RPMI7951 (cell line): ENCODE measurements around the gene OR52E2. TPM values are rescaled to one million over a fixed set of nuclear protein-coding genes. Genes with fewer than 3 reads are reported as not detected.

Experiments used
- DNase-seq: peaks from one replicate; pipeline ENCODE4 v3.0.0-alpha.2; 2012; ENCODE audit warnings: low read depth
- total RNA-seq: library from RNA; depleted of rRNA; stranded (reverse); fragments of >200 nt; shearing (Covaris generic); gene quantifications from 2 replicates; pipeline ENCODE4 v1.2.3, GENCODE V29; 2014; rRNA removed

OR52E2 gene
- not detected in 2 replicates for total RNA-seq

DNA sequence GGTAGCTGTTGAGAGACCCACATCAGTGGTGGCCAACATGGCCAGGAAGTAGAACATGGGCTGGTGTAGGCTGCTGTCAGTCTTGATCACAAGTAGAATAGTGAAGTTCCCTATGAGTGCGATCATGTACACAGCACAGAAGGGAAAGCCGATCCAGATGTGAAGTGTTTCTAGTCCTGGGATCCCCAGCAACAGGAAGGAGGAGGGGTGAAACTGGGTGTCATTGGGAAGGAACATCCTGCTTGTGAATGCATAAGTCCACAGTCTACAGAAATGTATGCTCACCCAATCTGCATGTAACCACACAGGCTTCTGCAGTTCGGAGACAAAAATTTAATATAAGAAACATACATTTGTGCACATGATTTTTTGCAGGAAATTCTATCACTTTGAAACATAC, at the start of gene OR52E2:
Gene OR52E2, minus strand, starts transcription at position 237 of the 400 bp plus-strand sequence. Its CDS starts 0 bp downstream, at position 237.
- DNase-seq = no peak

DNA sequence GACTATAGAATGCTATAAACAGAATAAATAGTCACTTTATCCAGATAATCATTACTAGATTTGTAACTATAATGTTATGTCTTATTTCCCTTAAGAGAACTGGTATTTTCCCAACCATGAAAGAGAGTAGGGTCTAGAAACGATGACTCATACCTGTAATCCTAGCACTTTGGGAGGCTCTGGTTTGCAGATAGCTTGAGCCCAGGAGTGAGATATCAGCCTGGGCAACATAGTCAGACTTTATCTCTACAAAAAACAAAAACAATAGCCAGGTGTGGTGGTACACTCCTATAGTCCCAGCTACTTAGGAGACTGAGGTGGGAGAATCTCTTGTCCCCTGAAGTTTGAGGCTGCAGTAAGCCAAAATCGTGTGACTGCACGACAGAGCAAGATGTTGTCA, 47.9 kb upstream of the OR52E2 start:
- no peak for DNase-seq

DNA sequence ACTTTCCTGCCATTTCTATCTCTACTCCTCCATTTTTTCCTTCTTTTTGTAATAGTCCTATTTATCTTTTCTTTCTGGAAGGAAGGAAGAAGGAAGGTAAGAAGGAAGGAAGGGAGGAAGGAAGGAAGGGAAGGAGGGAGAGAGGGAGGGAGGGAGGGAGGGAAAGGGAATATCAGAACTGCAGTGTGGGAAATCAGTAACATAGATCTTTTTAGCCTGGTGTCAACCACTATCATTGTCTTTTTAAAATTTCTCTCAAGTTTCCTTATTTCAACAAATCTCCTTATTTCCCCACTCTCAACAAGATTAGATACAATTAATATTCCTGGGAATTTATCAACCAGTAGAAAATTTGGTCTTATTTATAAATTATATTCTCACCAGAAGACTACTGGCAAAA, 43.6 kb upstream of the OR52E2 start:
- no peak for DNase-seq

DNA sequence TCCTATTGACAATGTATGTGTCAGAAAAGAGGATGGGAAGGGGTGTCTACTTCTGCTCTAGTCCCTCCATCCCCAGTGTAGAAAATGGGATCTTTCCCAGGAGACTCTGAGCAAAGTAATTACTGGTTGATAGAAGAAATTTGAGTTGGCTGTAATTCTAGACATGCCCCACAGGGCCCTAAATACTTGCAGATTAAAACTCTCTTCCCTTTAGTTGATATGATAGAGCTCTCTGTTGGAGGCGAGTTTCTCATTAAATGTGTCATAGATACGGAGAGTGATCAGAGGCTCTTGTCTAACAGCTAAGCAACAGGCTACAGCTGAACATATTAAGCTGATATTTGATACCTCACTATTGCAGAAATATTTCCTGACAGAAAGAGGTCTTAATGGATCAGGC, 42.8 kb upstream of the OR52E2 start:
- no peak for DNase-seq

DNA sequence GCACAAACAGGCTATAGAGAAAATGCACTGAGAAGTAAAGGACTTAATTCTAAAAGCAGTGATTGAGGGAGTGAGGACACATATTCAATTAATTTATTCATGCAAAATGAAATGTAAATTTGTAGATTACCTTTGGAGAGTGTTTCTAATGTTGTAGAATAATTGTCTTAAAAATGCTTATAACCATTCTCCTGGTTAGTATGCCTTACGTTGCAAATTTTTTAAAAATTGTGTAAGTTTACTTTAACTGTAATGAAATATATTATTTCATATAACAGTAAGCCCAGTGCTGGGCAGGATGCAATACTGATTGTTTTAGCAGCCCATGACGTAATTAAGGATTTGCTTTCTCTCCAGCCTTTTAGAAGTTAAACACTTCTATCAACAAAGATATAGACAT, 36.6 kb upstream of the OR52E2 start:
- DNase-seq = no peak

DNA sequence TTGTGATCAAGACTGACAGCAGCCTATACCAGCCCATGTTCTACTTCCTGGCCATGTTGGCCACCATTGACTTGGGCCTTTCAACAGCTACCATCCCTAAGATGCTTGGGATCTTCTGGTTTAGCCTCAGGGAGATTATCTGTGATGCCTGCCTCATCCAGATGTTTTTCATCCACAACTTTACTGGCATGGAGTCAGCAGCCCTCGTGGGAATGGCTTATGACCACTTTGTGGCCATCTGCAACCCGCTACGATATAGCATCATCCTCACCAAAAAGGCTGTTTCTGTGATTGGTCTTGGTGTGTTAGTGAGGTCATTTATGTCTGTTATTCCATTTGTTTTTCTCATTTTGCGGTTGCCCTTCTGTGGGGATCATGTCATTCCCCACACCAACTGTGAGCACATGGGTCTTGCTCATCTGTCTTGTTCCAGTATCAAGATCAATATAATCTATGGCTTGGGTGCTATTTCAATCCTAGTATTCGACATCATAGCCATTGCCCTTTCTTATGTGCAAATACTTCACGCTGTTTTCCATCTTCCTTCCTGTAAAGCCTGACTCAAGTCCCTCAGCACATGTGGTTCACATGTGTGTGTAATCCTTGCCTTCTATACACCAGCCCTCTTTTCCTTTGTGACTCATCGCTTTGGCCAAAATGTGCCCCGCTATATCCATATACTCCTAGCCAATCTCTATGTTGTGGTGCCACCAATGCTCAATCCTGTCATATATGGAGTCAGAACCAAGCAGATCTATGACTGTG, 33.6 kb upstream of the OR52E2 start:
- peak; percentile 60 for DNase-seq

DNA sequence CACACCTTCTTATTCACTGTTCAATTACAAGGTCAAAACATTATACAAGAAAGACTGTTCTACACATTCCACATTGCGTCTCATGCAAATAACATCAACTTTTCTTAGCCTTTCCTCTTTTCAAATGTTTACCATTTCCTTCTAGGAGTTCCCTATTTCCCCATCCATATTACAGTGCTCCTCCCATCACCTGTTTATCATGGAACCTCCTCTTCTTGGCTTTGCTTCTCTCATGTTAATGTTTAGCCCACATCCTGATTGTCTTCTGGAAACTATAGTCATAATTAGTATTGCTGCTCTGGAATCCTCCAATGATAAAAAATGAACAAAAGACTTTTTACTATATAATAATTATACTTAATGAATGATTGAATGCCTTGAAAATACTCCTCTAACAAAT, 31.2 kb upstream of the OR52E2 start:
- DNase-seq = no peak

DNA sequence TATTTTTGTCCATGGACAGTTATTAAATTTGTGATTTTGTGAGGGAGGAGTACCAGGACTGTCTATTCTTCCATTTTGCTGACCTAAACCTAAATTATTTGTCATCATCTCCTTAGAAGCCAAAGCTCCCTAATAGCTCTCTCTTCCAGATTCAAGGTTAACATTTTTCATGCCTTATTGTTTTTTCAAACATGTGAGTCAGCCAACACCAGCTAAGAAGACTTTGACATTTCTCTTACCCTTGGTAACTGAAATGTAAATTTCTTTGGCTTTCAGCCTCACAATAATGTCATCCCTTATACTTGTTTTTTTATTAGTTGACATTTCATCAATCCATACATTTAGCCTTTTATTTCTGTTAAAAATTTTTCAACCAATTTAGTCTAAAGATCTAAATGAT, 29.1 kb upstream of the OR52E2 start:
- DNase-seq = no peak

DNA sequence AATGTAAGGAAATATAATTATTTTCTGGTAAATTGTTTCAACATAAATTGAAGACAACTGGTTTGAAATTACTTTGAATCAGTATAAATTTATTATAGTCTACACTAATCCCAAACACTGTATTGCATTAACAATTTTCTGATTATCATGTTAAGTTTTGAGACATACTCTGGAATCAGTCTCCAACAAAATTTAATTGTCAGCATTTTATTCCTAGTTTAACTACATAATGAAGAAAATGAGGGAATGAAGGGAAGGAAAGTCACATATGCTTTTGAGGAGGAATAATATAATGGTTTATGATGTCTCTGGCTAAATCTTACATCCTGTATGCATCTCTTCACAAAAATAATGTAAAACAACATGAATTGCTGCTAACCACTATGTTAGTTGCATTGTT, 24.2 kb upstream of the OR52E2 start:
- no peak for DNase-seq

DNA sequence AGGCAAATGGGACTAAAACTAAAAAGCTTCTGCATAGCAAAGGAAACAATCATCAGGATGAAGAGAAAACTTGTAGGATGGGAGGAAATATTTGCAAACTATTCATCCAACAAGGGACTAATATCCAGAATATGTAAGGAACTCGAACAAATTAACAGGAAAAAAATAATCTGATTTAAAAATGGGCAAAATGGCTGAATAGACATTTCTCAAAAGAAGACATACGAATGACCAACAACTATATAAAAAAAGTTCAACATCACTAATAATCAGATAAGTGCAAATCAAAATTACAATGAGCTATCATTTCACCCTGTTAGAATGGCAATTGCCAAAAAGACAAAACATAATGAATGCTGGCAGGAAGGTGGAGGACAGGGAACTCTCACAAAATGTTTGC, 22.0 kb upstream of the OR52E2 start:
- DNase-seq = no peak

DNA sequence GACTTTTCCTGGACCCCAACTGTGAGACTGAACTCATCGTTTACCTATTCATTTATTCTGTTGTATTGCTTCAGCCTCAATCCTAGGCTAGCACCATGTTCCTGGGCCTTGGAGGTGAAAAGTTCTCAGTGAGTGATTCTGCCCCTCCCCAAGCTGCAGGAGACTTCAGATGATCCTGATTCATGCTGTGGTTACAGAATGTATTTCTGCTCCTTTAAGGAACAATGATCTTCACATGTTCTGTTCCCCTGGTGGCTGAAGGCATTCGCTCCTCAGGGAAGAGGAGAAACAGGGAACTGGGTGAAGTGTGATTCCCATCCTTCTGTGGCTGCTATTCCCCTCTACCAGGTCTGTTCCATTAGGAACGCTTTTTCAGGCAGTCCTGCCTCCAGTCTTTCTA, 12.4 kb upstream of the OR52E2 start:
- no peak for DNase-seq

DNA sequence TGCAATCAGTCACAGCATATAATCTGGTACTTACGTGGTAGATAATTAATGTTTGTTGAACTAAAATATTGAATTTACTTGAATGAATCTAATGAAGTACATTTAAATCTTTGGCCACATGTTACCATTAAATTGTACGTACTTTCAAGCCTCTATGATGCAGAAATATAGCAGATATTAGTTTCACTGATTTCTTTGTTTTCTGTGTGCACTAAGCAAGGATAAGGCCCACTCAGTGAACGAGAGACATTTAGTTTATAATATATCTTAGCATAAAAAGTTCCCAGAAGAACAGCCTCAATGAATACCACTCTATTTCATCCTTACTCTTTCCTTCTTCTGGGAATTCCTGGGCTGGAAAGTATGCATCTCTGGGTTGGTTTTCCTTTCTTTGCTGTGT, 9.8 kb upstream of the OR52E2 start, which contains the start of gene OR52E1:
Gene OR52E1, plus strand, starts transcription at position 301 of the 400 bp plus-strand sequence.
- DNase-seq = no peak

DNA sequence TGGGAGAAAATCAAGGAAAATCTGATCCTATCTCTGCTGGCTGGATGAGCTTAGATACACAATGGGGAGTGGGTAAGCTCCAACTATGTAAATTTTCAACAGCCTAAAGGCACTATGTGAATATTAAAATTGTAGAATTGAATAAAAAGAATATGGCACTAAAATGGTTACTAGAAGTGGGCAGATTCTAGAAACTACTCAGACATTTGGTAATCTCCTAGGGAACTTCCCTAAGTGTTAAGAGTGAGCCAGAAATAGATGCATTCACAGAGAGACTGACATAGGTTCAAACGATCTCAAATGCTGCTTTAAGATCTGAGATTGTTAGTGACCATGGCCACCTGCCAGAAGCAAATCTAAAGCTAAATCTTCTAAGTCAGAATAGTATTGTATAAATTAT, 5.6 kb upstream of the OR52E2 start:
- DNase-seq = no peak

DNA sequence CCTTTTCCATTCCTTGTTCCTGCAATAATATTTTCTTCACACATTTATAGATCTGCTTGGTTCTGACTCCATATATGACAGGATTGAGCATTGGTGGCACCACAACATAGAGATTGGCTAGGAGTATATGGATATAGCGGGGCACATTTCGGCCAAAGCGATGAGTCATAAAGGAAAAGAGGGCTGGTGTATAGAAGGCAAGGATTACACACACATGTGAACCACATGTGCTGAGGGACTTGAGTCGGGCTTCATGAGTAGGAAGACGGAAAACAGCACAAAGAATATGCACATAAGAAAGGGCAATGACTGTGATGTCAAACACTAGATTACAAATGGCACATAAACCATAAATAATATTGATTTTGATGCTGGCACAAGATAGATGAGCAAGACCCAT, 748 bp downstream of the OR52E2 start:
- DNase-seq = peak; percentile 17

DNA sequence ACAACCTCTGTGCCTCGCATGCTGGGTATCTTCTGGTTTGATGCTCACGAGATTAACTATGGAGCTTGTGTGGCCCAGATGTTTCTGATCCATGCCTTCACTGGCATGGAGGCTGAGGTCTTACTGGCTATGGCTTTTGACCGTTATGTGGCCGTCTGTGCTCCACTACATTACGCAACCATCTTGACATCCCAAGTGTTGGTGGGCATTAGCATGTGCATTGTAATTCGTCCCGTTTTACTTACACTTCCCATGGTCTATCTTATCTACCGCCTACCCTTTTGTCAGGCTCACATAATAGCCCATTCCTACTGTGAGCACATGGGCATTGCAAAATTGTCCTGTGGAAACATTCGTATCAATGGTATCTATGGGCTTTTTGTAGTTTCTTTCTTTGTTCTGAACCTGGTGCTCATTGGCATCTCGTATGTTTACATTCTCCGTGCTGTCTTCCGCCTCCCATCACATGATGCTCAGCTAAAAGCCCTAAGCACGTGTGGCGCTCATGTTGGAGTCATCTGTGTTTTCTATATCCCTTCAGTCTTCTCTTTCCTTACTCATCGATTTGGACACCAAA, 12.6 kb downstream of the OR52E2 start:
- DNase-seq = no peak

DNA sequence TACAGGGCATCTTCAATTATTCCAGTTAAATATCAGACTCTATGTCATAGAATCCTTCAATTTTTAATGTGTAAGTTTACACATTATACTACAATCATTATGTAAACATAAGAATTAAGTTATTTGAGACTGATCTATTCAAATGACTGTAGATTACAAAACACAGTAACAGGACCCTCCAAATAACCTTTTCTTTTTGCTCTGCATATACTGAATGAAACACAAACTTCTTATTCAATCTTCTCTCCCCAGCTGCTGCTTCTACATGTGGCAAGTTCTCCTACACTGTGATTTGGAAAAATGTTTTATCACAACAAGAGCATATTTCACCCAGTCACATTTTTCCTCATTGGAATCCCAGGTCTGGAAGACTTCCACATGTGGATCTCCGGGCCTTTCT, 13.2 kb downstream of the OR52E2 start, which contains the start of gene OR52J3:
Gene OR52J3, plus strand, starts transcription at position 301 of the 400 bp plus-strand sequence. Its CDS starts 0 bp downstream, at position 301.
- no peak for DNase-seq

DNA sequence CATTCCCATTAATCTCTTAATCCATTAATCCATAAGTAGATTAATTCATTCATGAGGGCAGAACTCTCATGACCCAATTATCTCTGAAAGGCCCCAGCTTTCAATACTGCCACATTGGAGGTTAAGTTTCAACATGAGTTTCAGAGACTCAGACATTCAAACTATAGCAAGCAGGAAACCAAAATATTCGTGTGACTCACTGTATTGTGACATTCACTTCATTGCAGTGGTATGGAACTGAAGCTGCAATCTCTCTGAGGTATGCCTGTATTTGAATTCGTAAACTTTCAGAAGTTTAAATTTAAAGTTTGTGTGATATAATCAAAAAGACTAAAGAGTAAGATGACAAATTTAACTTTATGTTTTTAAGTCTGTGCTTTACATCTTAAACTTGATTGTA, 16.0 kb downstream of the OR52E2 start:
- no peak for DNase-seq

DNA sequence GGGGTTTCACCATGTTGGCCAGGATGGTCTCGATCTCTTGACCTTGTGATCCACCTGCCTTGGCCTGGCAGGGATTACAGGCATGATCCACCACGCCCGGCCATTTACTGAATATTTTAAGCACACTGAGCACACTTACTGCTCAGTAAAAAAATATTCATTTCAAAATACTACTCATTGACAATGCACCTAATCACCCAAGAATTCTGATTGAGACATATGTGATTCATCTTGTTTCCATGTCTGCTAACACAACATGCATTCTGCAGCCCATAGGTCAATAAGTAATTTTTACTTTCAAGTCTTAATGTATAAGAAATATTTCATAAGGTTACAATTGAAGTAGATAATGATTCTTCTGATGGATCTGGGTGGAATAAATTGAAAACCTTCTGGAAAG, 17.3 kb downstream of the OR52E2 start:
- DNase-seq = no peak

DNA sequence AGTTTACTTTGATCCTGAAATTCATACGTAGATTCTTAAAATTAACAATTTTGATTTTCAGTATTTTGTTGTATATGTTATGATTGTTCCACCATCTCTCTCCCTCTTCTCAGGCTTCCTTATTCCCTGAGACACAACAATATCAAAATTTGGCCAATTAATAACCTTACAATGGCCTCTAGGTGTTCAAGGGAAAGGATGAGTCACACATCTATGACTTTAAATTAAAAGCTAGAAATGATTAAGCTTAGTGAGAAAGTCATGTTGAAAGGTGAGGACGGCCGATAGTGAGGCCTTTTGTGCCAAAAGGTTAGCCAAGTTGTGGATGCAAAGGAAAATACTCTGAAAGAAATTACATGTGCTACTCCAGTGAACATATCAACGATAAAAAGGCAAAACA, 18.6 kb downstream of the OR52E2 start:
- DNase-seq = no peak

DNA sequence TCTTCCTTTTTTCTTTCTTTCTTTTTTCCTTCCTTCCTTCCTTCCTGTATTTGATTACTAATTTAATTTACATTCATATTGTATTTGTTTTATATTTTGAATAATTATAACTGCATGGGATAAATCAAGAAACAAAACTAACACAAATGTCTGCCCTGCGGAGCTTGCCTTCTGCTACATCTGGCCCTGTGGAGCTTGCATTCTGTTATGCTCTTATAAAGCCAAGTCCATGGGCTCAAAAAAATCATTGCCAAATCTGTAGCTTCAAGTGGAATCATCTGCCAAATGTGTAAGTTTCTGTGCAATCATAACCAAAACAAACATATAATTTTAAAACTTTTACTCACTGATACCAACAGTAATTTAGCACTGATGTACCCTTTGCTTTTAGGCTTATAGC, 21.1 kb downstream of the OR52E2 start:
- no peak for DNase-seq

DNA sequence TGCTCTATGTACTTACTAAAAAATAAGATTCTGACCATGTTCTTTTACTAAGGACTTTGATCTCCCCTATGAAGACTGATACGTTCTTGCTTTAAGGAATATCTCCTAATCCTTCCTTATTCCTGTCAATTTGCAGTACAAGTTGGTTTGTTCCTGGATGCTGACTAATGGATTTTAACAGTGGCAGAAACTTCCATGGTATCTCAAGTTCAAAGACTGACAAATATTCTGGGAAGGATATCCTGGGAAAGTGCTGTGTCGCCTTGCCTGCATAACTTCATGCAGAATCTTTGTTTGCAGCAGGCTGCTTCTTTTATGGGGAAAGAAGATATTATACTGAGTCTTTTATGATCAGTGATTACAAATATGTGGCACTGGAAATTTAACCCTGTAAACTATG, 21.5 kb downstream of the OR52E2 start:
- DNase-seq = no peak

DNA sequence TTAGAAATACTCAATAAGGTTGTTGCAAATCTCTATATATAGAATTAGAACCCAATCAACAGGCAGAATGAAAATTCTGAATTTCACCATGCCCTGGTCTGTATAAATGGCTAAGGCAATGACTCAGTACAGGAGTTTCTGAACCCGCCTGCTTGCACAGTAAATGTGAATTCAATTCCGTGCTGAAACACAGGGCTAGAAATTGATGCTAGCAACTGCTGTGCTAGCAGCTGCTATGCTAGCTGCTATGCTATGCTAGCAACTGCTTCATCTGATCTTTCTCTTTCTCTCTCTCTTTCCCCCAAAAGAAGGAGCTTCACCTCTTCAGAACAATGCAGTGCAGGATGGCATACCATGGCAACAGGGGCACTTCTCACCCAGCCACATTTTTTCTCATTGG, 22.8 kb downstream of the OR52E2 start:
- DNase-seq = no peak

DNA sequence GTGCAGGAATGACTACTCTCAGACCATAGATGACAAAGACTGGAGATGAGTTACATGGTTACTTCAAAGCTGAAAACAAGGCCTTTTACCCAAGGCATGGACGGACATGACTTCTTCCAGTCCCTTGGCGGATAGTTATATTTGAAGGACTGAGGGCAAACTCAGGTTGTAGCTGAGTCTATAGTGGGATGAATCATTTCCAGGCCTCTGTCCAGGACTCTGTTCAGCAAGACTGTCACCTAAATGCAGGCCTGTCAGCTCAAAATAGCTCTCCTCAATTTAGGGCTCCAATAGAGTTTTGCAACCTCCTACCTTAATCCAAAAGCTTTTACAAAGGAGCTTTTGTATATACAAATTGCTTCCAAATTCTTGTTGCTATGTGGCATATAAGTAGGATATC, 37.4 kb downstream of the OR52E2 start:
- no peak for DNase-seq

DNA sequence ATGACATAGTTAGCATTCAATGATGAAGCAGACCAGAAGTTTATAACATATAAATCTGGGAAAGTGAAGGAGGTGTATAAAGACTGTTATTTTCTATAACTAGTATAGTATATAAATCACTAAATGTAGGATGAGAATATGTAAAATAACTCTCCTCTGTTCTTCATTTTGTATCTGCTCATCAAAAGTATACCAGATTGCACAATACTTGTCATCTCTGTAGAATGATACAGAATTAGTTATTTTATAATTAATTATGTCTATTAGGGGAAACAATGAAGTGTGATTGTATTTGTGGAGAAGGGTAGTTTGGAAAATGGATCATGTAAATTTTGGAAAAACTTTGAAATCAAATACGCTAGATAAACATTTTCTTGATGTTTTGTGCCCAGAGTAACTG, 46.4 kb downstream of the OR52E2 start:
- DNase-seq = no peak
